Measurements from ENCODE around the gene TXNDC15. TPM values are rescaled to one million over a fixed set of nuclear protein-coding genes. Genes with fewer than 3 reads are reported as not detected.
A peak's percentile ranks its signal among the peaks of the same experiment; 100 is the strongest.

Gene TXNDC15
- total and polyA plus RNA-seq, 2 of the 13 experiments (the other 11 are each of a cell fraction or from before 2014, with no cell fraction given): 22.2 to 49.9 TPM

- no peak for TF ChIP-seq CEBPZ (IDR thresholded peaks at IDR 0.05; ENCODE audit: low read length)
- TF ChIP-seq ELF1 (CRISPR knock-in tag; IDR thresholded peaks at IDR 0.05): peak; percentile 75
- TF ChIP-seq ZNF878 (CRISPR knock-in tag; IDR thresholded peaks at IDR 0.05): peak; percentile 2; the same call in 1 of the 2 replicates
- TF ChIP-seq FOSL1 (CRISPR knock-in tag; IDR thresholded peaks at IDR 0.05; ENCODE audit: borderline replicate concordance): no peak
- 0 out of 2 replicates have a peak, but pooled peaks have one; percentile 41 for TF ChIP-seq MIER2 (CRISPR knock-in tag; IDR thresholded peaks at IDR 0.05)
- peak; percentile 60; the same call in 1 of the 2 replicates for TF ChIP-seq GATA4 (IDR thresholded peaks at IDR 0.05; ENCODE audit: borderline replicate concordance, low read depth)
- TF ChIP-seq LBX2 (CRISPR knock-in tag; IDR thresholded peaks at IDR 0.05; ENCODE audit: borderline replicate concordance): peak; percentile 48; the same call in 1 of the 2 replicates
- TF ChIP-seq SP5 (CRISPR knock-in tag; IDR thresholded peaks at IDR 0.05; ENCODE audit: borderline replicate concordance, low read depth): 0 out of 2 replicates have a peak, but pooled peaks have one; percentile 11
- peak; percentile 100 for TF ChIP-seq YY1 (IDR thresholded peaks at IDR 0.05; ENCODE audit: insufficient read depth, insufficient replicate concordance, low read depth, low read length)
- TF ChIP-seq RXRB (CRISPR knock-in tag; IDR thresholded peaks at IDR 0.05; ENCODE audit: borderline replicate concordance): peak; percentile 83
- 0 out of 2 replicates have a peak, but pooled peaks have one; percentile 36 for TF ChIP-seq TBP (CRISPR knock-in tag; IDR thresholded peaks at IDR 0.05)
- TF ChIP-seq ZNF292 (CRISPR knock-in tag; IDR thresholded peaks at IDR 0.05; ENCODE audit: borderline replicate concordance, low read depth): no peak
- 0 out of 2 replicates have a peak, but pooled peaks have one; percentile 27 for TF ChIP-seq PBX3 (CRISPR knock-in tag; IDR thresholded peaks at IDR 0.05; ENCODE audit: borderline replicate concordance)
- peak; percentile 76; the same call in 1 of the 2 replicates for TF ChIP-seq ZSCAN9 (CRISPR knock-in tag; IDR thresholded peaks at IDR 0.05; ENCODE audit: borderline replicate concordance)
Observed at GRCh38 chr5:134873987-134874830, at the start of gene TXNDC15 (continued).

Data from HepG2 (cell line).